ENCODE measurements around the gene TSC2.

Gene TSC2

DNA sequence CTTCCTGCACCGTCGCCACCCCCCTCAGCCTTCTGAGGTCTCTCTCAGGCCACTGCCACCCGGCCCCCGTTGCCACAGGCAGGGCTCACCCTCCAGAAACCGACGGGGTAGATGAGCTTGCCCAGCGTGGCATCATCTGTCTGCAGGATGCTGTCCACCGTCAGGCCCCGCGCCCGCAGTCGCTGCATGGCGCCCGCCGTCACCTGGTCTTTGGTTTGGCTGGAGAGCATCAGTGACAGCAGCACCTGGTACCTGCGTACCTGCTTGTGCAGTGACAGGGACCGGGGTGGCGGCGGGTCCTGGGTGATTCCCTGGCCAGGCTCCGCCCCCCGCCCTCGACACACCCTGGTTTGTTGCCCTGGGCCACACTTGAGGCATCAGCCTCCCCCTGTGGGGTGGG, 3.2 kb upstream of the TSC2 start:
- no peak for DNase-seq

DNA sequence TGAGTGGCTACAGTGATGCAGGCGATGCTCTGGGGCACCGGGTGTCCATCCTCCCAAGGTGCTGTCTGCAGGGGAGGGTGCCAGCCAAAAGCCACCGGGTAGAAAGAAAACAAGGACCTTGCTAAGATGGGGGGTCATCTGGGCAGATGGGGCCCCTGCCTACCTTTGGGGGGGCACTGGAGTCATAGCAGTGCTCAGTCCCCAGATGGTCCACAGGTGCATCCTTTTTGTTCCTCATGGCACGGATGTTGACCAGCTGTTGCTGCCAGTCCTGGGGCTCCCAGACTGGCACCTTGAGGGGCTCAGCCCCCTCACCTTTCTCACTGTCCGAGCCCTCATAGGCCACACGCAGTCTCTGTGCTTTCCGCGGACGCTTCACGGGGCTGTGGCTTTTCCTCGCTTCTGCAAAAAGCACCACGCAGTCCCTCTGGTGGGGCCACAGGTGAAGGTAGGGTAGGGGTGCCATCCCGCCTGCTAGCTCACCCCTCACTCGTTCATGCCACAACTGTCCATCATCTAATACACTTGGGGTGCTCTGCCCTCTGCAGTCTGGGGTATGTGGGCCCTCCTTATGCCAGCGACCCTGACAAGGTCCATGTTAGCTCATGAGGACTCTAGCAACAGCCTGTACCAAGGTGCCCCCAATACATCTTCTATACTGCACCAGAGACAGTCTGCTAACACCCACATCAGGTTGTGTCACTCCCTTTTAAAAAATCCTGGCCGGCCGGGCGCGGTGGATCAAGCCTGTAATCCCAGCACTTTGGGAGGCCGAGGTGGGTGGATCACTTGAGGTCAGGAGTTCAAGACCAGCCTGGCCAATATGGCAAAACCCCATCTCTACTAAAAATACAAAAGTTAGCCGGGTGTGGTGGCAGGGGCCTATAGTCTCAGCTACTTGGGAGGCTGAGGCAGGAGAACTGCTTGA, 1.6 kb upstream of the TSC2 start:
- no peak for DNase-seq

DNA sequence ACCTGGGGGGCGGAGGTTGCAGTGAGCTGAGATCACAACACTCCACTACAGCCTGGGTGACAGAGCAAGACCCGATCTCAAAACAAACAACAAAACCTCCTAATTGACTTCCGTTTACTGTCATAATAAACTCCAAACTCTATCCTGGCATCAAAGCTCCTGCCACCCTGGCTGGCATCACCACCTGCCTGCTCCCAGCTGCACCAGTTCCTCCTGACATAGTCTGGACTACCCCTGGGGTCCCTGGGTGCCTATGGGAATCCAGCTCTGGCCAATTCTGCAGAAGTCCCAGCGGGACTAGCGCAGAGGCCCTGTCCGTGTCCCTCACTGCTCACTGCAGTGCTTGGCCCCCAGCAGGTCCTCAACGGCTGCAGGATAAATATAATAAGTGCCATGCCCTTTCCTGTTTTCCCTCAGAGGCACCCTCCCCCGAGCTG, 874 bp upstream of the TSC2 start:
- no peak for DNase-seq

GRCh38 chr16:2048116-2048543, 345 bp downstream of the TSC2 start:
- DNase-seq = no peak

- DNase-seq = no peak
These were observed 5.4 kb downstream of the TSC2 start for GRCh38 chr16:2053211-2053610.

GRCh38 chr16:2053897-2054296, 6.1 kb downstream of the TSC2 start:
- no peak for DNase-seq

- DNase-seq = no peak
These were observed 6.9 kb downstream of the TSC2 start for GRCh38 chr16:2054543-2055245.

DNA sequence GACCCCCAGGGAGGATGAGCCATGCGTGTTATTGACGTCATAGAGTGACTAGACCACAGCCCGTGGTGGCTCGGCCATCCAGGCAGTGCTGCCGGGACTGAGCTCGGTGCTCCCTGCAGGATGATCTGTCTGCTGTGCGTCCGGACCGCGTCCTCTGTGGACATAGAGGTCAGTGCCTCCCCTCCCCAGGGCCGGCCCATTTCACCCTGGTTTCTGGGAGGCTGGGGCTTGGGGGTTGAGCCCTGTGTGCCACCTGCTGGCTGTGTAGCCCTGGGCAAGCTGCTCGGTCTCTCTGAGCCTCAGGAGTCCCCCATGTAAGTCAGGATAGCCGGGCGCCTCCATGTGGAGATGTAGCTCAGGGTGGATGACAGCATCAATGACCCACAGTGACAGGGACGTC, 8.3 kb downstream of the TSC2 start:
- peak; percentile 2 for DNase-seq

DNA sequence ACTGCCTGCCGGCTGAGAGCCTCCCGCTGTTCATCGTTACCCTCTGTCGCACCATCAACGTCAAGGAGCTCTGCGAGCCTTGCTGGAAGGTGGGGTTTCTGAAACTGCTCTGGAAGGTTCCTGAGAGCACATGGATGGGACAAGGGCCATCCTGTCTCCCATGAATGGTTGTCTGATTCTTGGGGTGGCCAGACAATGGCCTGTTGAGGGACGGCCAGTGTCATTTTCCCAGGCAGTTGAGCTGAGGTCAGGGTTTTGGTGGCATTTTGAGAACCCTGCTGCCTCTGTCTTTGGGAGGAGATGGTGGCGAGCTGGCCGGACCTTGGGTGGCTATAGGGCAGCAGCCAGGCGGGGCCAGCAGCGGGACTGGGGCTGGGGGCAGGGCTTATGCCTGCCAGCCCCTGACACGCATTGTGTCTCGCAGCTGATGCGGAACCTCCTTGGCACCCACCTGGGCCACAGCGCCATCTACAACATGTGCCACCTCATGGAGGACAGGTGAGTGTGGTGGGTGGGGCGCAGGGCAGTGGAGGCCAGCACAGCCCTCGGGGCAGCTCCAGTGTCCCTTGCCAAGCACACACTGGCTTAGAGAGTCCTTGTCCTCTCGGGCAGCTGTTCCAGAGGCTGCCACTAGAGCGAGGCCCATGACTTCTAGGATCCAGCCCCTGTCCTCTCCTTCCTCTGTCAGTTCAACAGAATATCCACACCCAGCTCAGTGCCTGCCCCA, 9.1 kb downstream of the TSC2 start:
- DNase-seq = peak; percentile 38

DNA sequence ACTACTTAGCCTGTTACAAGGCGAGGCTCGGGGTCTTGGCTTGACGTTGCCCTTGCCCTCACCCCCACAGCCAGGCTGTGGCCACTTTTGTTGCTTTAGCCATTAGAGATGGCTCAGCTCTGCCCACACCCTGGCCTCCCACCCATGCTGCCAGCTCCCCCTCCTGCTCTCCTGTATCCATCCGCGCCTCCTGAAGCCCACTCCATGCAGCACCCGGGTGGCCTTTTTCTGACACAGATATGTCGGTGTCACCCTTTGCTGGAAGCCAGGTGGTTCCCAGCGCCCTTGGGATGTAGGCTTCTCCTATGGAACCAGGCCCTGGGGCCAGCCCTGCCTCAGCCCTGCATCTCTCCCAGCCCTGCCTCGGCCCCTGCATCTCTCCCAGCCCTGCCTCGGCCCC, 9.7 kb downstream of the TSC2 start:
- DNase-seq = no peak

- DNase-seq = no peak
These were observed 10.6 kb downstream of the TSC2 start for GRCh38 chr16:2058420-2058819.

GRCh38 chr16:2058872-2059271, 11.1 kb downstream of the TSC2 start:
- DNase-seq = no peak

DNA sequence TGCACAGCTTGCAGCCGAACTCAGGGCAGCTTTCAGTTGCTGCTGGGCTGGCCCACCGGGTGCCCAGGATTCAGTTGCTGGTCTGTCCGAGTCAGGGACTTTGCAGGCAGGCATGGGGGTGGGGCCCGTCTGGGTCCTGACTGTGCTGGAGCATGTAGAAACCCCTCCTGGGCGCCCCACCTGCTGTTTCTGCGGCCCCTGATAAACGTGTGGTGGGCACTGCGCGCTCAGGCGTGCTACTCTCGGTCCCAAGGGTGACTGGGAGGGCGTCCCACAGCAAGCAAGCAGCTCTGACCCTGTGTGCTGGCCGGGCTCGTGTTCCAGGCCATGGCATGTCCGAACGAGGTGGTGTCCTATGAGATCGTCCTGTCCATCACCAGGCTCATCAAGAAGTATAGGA, 12.6 kb downstream of the TSC2 start:
- no peak for DNase-seq

DNA sequence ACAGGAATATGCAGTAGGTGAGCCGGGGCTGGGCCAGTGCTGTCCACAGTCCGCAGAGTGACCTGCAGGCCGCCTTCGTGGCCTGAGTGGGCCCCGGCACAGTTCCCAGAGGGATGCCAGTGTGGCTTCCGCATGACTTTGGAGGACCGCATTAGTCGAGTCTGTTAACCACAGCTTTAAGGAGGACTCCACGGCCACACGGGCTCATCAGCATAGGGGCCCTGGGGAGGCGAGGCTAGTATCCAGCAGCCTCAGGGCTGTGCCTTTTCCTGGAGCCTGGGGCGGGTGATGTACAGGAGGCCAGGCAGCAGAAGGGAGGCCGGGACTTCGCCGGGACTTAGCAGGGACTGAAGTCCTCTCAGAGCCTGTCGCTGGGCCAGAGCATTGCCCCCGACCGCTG, 13.2 kb downstream of the TSC2 start:
- DNase-seq = no peak

DNA sequence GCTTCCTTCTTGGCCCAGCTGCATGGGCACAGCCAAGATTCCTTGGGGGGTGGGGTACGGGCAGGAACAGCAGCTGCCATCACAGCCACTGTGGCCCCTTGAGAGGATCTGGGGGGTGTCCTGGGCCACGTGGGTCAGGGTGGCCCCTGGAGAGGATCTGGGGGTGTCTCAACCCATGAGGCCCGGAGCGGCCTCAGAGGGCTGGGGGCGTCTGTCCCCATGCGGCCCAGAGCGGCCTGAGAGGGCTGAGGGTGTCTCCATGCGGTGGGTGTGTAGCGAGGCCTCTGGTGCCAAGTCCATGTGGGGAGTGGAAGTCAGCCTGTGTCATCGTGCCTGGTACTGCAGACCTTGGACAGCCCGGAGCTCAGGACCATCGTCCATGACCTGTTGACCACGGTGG, 13.7 kb downstream of the TSC2 start:
- DNase-seq = no peak

DNA sequence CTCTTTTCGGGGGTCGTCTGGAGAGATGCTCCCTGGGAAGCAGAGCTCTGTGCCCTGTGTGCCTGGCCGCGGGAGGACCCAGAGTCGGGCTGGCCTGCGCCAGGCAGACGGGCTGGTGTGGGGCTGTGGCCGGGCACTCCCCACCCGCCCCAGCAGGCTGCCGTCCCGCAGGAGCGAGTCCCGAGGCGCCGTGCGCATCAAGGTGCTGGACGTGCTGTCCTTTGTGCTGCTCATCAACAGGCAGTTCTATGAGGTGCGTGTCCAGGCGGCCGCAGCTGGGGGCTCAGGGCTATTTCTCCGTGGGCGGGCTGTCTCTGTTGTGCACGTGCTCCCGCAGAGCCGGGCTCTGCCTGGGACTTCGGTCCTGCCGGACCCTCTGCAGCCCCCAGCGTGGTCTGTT, 15.0 kb downstream of the TSC2 start:
- no peak for DNase-seq

DNA sequence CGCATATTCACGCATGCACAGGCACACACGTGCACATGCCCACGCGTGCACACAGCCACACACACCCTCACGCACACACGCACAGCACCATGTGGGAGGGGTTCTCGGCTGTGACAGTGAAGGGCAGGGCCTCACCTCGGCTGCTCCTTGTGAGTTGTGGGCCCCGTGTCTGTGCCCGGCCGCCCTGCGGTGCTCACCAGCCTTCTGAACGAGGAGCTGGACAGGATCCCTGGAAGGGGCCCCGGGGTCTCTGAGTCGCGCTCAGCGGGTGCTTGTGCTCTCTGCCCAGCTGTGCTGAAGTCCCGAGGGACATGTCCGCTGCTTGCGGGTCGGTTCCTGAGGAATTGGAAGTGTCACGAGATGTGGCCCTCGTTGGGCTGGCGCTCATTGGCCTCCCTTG, 16.1 kb downstream of the TSC2 start:
- no peak for DNase-seq

DNA sequence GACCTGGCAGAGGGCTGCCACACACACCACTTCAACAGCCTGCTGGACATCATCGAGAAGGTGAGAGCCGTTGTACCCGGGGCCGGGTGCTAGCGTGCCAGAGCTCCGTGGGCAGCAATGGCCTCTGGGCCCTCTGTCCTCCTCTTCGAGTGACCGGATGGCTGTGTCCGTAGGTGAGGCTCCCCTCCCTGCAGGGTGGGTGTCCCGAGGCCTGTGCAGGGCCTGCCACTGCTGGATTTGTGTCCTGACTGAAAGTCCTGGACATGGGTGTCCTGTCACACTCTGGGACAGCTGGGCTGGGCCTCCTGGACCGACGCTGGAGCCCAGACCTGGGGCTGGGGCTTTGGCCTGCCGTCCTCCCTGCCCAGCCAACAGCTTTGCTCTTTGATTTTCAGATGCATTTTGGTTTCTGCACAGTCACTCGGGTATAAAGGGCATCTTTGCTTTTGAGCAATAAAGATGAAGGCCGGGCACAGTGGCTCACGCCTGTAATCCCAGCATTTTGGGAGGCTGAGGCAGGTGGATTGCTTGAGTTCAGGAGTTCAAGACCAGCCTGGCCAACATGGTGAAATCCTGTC, 16.7 kb downstream of the TSC2 start:
- DNase-seq = no peak

GRCh38 chr16:2066139-2066538, 18.4 kb downstream of the TSC2 start:
- no peak for DNase-seq

GRCh38 chr16:2070576-2071453, 23.0 kb downstream of the TSC2 start:
- no peak for DNase-seq

GRCh38 chr16:2071454-2072202, 23.8 kb downstream of the TSC2 start:
- DNase-seq = no peak

Measured in midbrain (tissue), 1 donor.